Midbrain (tissue), 1 donor: ENCODE measurements around the gene GSG1.
"Not testable (repeated sequence)": the region's sequence is repeated elsewhere in the genome, so short reads cannot be mapped to it uniquely, and the experiment has no call there.

ENCODE experiments used
- DNase-seq: peaks from one replicate; lab custom pipeline; 2025; lab: John Stamatoyannopoulos, UW

Gene GSG1

DNA sequence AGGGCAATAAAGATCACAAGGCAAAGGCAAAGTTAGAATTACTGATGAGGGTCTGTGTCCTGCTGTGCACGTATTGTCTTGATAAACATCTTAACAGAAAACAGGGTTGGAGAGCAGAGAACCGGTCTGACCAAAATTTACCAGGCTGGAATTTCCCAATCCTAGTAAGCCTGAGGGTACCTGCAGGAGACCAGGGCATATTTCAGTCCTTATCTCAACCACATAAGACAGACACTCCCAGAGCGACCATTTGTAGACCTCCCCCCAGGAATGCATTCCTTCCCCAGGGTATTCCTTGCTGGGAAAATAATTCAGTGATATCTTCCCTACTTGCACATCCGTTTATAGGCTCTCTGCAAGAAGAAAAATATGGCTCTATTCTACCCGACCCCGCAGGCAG, 49.9 kb downstream of the GSG1 start:
- DNase-seq, result not testable (repeated sequence)

DNA sequence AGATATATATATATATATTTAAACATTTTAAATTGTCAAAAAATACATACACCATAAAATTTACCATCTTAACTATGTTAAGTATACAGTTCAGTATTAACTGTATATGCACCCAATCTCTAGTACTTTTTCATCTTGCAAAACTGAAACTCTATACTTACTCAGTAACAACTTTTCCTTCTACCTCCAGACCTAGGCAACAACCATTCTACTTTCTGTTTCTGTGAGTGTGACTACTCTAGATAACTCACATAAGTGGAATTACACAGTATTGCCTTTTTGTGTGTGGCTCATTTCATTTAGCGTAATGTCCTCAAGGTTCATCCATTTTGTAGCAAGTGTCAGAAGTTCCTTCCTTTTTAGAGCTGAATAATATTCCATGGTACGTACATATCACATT, 51.0 kb downstream of the GSG1 start:
- DNase-seq, result no peak

DNA sequence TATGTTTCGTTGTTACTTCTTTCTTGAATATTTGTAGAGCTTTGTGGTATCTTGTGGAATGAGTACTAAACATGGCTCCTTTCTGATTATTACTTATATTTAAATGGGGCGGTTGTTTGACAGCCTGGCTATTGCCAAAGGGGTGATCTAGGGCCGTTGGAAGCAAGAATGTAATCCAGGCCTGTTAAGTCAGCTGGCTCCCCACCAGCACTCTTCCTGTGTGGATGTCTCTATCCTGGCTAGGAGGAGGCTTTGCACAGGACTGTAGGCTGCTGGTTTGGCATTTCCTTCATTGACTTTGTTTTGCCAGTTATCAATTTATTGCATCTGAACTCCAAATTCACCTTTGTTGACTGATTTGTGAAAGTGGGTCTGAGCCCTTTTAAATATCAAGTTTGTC, 53.7 kb downstream of the GSG1 start:
- DNase-seq, result no peak

DNA sequence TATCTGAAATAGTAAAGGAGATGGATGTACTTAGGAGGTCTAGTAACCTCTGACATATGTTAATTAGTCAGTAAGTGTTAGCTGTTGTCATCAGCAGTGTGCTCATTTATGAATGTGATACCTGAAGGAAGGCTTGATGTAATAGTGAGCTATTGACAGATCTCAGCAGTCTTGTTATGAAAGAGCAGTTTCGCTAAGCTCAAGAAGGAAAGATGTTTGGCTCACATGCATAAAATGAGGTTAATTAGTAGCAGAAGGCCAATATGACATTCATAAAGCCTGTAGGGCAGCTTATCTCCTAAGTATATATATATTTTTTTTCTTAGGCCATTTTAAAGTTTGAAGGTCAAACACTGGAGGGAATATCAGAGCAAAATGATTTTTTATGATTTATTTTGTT, 56.5 kb downstream of the GSG1 start:
- DNase-seq, result no peak

DNA sequence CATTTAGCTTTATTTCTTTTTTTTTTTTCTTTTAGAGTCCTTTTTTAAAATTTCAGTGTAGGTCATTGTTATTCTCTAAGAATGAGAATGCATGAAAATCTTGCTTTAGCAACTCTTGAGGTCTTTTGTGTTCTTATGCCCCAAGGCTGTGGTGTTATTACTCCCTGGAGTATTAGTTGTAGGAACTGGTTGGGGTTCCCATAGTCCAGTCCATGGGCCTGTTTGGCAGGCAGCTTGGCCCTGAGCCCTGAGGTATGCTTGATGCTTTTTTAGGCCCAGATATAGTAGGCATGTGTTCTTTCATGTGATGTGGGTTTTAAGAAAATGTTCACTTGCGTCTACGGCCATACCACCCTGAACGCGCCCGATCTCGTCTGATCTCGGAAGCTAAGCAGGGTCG, 57.7 kb downstream of the GSG1 start:
- DNase-seq, result no peak

DNA sequence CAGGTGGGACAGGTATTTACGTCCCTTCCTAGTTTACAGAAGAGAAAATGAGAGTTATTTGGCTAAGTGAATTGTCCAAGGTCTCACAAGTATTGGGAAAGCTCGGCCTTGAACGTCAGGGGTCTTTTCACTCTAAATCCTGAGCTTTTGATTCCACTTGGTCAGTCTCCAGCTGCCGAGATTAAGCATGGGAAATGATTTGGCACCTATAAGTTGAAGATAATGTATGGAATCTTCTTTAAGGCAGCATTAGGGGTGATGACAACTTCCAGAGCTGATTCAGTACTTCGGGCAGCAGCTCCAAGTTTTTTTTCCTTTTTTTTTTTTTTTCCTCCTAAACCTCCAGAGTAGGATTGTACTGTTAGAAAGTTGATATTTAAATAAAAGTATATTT, 58.6 kb downstream of the GSG1 start:
- DNase-seq, result no peak

DNA sequence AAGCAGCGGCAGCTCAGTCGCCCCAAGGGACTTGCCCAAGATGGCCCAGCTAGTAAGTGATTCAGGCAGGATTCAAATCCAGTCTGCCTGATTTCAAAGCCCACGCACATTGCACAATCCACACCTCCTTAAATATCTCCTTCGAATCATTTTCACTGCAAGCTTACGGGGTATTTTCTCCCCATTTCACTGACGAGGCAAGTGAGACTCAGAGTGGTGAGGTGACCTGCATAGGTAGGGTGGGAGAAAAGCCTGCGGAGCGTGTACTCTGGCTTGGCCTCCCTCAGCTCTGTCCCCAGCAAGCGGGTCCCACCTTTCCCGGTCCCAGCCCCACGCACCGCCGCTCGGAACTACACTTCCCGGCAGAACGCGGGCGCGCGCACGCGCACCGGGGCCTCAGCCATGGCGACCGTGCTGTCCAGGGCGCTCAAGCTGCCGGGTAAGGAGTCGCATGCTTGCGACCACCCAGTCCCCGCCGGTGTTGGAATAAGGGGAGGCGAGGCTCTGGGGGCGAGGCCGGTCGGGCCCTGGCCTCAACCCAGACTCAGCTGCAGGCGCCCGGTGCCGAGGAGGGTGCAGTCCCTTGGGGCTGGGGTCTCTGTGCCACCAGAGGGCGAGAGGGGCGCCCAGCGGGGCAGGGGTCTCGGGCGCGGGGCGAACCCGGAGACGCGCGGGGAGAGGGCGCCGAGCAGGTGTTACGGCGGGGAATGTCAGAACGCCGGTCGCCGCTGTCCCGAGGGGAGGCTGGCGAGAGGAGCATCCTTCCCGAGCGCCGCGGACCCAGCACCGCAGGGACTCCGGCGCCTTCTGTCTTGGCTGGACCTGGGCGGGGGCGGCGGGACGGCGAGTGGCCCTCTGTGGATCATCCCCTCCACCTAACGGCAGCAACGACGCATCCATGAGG, 59.2 kb downstream of the GSG1 start, which contains the start of gene FAM234B:
FAM234B (plus strand) TSS at position 380 of the 904 bp plus-strand sequence; CDS start at position 403, 23 bp downstream.
- DNase-seq, result peak; percentile 87

DNA sequence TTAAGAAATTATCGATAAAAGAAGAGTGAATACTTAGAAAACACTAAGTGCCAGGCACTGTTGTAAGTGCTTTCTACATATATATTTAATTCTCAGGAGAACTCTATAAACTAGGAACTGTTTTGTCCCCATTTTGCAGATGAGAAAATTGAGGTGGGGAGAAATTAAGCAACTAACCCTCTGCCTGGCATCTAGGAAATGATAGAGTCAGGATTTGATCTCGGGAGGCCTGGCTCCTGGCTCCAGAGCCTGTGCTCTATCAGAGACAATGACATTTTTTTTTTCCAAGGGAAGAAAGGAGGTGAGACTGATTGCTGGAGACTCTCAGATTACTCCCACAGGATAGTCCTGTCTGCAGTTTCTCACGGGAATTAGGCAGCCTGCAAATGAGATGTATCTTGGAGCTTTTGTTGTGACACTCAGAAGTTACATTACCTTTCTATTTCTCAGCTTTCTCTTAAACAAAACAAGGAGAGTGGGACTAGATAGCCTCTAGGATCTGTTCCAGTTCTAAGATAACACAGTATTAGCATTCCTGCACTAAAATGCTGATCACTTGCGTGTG, 60.7 kb downstream of the GSG1 start:
- no peak for DNase-seq

DNA sequence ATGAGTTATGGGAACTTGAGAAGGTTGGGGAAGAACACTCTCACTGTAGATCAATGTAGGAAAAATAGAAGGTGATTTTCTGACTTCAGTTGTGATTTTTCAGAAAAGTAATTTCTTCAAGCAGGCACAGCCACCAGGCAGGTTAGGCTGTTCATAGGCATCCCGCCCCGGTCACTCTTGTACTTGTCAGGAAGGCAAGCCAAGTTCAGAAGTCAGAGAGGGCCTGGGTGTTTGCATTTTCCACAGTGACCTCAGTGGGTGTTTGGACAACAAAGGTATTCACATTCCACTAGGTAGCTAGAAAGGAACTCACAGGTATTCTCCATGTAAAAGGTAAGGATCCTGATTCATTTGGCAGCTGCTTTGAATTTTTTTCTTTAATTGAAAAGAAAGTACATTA, 62.2 kb downstream of the GSG1 start:
- no peak for DNase-seq

DNA sequence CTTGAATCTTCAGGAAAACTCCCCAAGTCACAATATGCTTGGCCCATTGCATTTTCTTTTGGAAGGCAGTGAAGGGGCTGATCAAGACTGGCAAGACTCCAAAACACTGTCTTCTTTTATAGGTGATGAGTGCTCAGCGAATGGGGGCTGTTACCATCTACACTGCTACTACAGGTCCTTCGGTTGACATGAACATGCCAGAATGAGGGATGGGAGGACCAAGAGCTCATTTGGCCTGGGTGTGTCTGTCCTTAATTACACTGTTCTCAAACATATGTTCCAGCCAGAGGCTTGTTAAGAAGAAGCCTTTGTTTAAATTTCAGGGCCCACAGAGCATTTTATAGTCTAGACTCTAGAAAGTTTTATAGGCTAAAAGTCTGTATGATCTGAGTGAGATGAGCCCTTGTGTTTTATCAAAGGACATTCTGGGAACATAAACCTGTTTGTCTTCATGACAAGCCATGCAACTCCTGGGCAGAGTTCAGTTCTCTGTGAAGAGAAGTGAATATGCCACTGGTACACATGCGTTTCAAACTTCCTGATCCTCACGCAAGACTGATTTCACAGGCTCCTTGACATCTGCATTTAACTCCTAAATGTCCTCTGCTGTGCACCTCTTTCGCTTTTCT, 64.0 kb downstream of the GSG1 start:
- DNase-seq, result no peak

DNA sequence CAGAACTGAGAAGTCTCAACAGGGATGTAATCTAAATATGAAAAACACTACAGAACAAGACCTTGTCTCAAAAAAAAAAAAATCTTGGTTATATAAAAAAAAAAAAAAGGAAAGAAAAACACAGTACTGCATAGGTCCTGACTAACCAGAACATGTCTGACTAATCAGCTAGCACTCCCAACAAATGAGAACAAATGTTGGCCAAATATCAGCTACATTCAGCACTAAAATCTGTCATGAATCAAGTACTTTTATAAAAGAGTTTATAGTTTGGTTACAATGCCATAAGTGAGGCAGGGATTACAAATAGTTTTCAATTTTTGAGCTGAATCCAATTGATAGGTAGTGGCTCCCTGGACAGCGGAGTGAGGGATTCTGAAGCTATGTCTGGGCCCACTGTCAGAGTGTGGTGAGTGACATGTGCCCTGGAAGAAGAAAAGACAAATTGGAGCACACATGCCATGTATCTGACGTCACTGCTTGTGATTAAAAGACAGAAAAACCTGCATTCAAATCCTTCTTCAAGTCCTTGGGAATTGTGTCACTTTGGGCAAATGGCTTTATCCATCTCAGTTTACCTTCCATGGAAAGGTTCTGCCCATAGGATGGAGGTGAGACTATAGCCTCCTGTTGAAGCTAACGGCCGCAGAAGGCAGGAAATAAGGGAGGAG, 64.8 kb downstream of the GSG1 start:
- DNase-seq, result no peak

DNA sequence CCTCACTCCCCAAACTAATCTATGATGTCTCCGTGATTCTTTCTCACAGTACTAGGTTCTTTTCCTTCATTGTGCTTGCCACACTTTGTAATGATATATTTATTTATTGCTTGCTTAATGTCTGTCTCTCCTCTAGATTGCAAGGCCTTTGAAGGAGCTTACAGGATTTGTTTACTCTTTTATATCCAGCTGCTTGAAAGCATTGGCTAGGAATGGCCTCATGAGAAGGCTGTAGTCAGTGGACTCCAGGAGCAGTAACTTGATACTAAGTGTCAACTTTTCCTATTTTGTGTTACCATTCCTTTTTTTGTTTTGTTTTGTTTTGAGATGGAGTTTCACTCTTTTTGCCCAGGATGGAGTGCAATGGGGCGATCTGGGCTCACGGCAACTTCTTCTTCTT, 66.6 kb downstream of the GSG1 start:
- no peak for DNase-seq

DNA sequence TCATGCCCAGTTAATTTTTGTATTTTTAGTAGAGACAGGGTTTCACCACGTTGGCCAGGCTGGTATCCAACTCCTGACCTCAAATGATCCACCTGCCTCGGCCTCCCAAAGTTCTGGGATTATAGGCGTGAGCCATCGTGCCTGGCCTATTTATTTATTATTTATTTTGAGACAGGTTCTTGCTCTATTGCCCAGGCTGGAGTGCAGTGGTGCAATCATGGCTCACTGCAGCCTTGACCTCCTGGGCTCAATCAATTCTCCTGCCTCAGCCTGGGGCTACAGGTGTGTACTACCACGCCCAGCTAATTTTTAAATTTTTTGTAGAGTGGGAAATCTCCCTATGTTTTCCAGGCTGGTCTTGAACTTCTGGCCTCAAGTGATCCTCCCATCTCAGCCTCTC, 68.1 kb downstream of the GSG1 start:
- DNase-seq, result not testable (repeated sequence)
